GM18498 (cell line): Measurements from ENCODE around the gene SGMS1.
"Not testable (repeated sequence)": the region's sequence is repeated elsewhere in the genome, so short reads cannot be mapped to it uniquely, and the experiment has no call there.

Experiments
- ATAC-seq: cut with Tn5 transposase; IDR thresholded peaks from one replicate; pipeline ENCODE4 v1.9.1; 2021; ENCODE audit warnings: mild to moderate bottlenecking, moderate library complexity; ENCODE audit not compliant: unreplicated experiment

The SGMS1 gene

GRCh38 chr10:50541921-50542320, 81.8 kb downstream of the SGMS1 start:
- ATAC-seq: peak; percentile 42

- ATAC-seq: no peak
Observed at GRCh38 chr10:50541317-50541716, 82.4 kb downstream of the SGMS1 start.

- ATAC-seq: peak; percentile 2
Observed at GRCh38 chr10:50540826-50541122, 83.0 kb downstream of the SGMS1 start.

GRCh38 chr10:50540069-50540825, 83.5 kb downstream of the SGMS1 start:
- peak; percentile 57 for ATAC-seq

- peak; percentile 40 for ATAC-seq
Observed at GRCh38 chr10:50538555-50539398, 85.0 kb downstream of the SGMS1 start.

- no peak for ATAC-seq
Observed at GRCh38 chr10:50536617-50537240, 87.0 kb downstream of the SGMS1 start.

GRCh38 chr10:50534748-50535376, 88.9 kb downstream of the SGMS1 start:
- ATAC-seq: not testable (repeated sequence)

- no peak for ATAC-seq
Observed at GRCh38 chr10:50533296-50533695, 90.5 kb downstream of the SGMS1 start.

GRCh38 chr10:50531388-50532077, 92.2 kb downstream of the SGMS1 start:
- no peak for ATAC-seq

- ATAC-seq: no peak
Observed at GRCh38 chr10:50529660-50530059, 94.1 kb downstream of the SGMS1 start.

- ATAC-seq: no peak
Observed at GRCh38 chr10:50528206-50528605, 95.5 kb downstream of the SGMS1 start.

- ATAC-seq: peak; percentile 61
Observed at GRCh38 chr10:50527442-50528043, 96.2 kb downstream of the SGMS1 start.

GRCh38 chr10:50526185-50526584, 97.6 kb downstream of the SGMS1 start:
- no peak for ATAC-seq

GRCh38 chr10:50523357-50523756, 100.4 kb downstream of the SGMS1 start:
- no peak for ATAC-seq

GRCh38 chr10:50522908-50523307, 100.8 kb downstream of the SGMS1 start:
- no peak for ATAC-seq

GRCh38 chr10:50520115-50520514, 103.6 kb downstream of the SGMS1 start:
- ATAC-seq: no peak

GRCh38 chr10:50517626-50518025, 106.1 kb downstream of the SGMS1 start:
- no peak for ATAC-seq

- ATAC-seq: no peak
Observed at GRCh38 chr10:50516171-50516570, 107.6 kb downstream of the SGMS1 start.

- no peak for ATAC-seq
Observed at GRCh38 chr10:50515420-50515819, 108.3 kb downstream of the SGMS1 start.

- no peak for ATAC-seq
Observed at GRCh38 chr10:50514995-50515394, 108.8 kb downstream of the SGMS1 start.
